HG02973 (cell line): Measurements from ENCODE around the gene CDKN2AIP.
"Not testable (repeated sequence)": the region's sequence is repeated elsewhere in the genome, so short reads cannot be mapped to it uniquely, and the experiment has no call there.

Source experiments
- ATAC-seq: cut with Tn5 transposase; IDR thresholded peaks from one replicate; pipeline ENCODE4 v1.9.1; 2021; ENCODE audit warnings: moderate library complexity; ENCODE audit not compliant: unreplicated experiment

Gene CDKN2AIP

DNA sequence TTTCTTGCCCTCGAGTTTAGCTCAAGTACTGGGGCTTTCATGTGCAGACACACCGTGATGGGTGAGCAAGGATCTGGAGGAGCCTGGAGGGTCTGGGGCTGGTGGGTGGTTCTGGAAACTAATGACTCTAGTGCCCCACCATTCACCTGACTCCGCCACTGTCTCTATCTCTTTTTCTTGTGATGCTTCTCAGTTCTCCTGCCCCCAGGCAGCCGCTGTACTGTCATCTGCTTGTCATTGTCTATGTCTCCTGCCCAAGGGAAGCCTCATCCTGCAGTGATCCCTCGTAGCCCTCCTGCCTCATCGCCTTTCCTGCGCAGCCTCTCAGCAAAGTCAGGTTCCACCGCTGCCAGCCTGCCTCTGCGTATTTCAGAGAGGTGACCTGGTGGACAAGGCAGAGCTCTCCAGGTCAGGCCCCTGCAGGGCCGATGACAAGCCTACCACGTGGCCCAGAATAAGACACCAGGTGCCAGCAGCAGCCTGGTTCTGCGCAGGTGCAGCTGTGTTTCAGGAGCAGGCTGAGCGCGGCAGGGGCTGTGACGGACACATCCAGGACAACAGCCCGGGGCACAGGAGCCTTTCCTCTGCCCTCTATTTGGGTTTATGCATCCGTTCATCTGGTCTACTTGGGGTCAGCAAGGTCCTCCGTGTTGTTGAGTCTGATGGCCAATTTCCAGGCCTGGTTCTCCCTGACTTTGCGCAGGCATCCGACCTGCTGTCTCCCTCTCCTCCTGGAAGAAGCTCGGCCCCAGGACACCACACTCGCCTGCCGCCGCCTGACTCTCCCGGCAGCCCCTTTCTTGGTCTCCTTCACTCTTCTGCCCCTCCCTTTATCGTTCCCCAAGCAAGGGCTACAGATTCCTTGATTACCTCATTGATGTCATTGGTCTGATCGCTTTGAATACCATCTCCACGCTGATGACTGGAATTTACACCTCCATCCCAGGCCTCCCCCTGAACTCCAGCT, 30.9 kb upstream of the CDKN2AIP start:
- ATAC-seq, result no peak

DNA sequence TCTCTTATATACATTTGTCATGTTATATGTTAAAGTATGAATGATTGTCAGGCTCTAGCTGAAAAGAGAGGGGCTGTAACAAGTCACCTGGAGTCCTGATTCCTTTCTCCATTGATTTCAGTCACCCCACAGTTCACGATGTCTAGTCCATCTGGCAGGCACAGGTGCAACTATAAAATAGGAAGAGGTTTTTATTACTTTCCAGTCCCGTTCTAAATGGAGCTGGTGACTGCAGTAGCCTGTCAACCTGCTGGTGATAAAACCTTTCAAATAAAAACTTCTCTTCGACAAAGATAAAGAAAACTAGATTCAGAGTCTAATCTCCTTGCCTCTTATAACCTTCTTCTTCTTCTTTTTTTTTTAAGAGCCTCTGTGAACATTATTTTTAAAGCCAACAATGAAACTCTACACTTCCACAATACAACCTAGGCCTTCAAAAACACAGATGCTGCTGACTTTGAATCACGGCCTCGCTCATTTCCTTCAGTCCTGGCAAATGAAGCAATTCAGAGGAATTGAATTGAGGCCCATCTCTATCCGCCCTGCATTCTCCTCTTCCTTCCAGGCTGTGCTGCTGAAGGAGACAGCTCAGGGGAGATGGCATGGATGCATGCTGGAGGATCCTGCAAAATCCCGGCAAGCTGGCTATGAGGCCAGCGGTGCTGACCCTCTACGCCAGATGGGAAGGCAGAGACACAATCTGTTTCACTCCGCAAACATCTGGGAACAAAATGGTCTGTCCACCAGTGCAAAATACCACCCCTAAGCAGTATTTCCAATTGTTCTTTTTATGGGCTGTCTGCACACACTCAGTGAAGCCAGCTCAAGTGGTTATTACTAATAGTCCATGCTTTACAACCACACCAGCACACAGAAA, 27.3 kb upstream of the CDKN2AIP start:
- ATAC-seq, result no peak

DNA sequence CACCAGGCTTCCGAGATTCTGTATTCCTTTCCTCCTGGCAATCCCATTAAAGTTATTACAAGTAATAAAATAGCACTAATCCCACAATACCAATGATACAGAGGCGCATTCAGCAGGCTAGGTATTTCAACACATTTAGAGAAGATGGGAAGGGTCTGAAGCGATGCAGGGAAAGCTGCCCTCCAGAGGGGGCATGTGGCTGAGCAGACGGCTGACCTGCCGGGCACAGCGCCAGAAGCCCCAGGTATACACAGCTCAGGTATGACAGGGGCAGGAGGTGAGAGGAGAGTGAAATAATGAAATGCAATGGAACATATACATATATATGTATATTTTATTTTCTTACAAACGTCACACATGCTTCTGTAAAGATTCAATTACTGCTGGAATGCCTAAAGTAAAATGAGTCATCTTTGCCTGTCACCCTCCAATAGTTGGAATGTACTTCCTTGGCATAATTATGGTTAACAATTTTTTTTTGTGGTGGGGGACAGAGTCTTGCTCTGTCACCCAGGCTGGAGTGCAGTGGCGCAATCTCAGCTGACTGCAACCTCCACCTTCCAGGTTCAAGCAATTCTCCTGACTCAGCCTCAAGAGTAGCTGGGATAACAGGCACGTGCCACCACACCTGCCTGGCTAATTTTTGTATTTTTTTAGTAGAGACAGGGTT, 21.3 kb upstream of the CDKN2AIP start:
- no peak for ATAC-seq

DNA sequence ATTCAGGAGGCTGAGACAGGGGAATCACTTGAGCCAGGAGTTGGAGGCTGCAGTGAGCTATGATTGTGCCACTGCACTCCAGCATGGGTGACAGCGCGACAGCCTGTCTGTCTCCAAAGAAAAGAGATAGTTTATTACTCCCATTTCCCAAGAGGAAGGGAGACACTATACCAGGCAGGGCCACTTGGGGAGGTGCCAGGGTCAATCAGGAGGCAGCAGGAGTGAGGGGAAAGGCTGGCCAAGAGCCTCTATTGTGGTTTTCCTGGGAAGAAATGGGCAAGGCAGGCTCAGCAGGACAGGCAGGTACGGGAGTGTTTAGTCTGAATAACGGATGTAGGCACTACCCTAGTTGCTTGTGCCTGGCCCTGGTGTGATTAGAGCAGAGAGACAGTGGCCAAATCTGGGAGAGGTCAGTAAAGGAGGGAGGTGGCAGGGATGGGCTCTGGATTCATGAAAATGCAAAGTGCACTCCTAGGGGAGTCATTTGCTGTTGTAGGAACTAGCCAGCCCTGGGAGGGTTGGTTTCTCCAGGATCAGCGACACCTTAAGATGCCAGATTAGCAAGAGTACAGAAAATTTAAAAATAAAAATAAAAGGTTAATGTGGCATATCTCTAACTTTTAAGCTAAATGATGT, 20.2 kb upstream of the CDKN2AIP start:
- no peak for ATAC-seq

DNA sequence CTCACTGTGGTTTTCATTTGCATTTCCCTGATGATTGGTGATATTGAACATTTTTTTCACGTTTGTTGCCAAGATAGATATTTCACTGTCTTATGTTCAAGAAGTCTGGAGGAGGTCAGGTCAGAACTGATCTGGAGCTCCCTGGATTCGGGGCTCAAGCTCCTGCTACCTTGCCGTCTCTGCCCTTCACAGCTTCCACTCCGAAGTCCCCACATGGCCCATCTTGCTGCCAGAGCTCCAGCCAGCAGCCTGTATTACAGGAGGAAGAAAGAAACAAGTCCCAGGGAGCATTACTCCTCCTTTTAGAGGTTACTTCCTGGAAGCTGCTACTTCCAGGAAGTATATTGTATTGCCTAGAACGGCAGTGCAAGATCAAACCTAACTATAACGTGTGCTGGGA, 17.9 kb upstream of the CDKN2AIP start:
- ATAC-seq, result no peak

DNA sequence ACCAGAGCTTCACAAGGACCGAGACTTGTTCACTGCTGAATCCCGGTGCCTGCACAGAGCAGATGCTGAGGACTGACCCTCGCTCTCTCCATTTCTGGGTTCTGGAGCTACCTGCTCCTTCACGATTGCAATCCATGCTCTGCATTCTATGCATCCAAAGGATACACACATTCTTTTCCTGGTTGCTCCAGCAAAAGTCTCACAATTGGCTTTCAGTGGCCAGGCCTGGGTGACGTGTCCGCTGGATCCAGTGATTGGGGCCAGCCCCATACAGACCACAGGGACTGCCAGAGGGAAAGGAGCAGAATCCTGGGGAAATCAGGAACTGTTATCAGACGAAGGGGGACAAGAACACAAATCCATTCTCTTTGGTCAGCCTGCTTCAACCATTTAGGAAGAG, 14.9 kb upstream of the CDKN2AIP start:
- no peak for ATAC-seq

DNA sequence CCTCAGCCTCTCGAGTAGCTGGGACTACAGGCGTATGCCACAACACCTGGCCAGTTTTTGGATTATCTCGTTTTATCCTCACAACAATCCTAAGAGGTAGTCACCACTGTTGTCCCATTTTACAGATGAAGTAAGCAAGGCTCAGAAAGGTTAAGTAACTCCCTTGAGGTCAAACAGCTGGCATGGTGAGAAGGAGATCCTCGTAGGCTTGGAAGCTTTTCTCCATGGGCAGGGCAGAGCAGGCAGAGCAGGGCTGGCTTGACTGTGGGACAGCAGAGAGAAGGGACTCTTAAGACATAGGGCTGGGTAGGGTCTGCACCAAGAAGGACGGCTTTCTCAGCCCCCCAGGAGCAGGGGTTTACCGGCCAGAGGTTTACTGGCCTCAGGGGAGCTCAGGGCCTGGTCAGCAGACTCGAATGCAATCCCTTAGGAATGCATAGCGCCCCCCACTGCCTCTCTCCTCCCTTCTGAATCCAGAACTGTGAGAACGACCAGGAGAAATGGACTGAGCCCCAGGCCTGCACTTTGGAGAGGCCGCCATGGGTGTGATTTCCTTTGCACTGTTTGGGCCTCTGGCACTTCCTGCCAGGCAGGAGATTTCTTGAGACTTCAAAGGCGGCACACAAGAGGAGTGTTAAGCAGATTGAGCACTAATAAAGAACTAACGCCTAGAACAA, 14.0 kb upstream of the CDKN2AIP start:
- ATAC-seq, result no peak

DNA sequence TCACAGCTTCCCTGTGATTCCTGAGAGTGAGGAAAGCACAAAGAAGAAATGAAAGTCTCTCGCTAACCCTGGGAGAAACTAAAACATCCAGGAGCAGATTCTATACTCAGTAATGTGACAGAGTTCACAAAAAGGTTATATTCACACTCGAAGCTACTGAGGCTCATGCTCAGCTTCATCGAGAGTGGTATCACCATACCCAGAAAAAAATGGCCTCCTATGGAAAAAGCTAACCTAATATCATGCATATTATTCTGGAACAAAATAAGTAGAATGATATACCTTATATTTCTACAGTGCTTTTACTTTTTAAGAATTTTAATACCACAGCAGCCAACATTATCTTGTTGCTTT, 13.5 kb upstream of the CDKN2AIP start:
- no peak for ATAC-seq

DNA sequence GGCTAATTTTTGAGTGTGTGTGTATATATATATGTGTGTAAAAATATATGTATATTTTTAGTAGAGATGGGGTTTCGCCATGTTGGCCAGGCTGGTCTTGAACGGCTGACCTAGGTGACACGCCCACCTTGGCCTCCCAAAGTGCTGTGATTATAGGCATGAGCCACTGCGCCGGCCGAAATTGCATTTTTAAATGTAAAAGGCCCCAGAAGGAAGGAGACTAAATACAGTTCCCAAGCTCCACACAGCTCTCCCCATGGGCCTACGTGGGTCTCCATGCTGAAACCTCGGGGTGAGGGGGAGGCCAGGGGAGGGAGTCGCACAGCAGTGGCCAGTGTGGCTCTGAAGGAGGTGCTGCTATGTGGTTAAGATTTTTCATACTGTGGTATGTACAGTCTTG, 12.8 kb upstream of the CDKN2AIP start:
- ATAC-seq, result no peak

DNA sequence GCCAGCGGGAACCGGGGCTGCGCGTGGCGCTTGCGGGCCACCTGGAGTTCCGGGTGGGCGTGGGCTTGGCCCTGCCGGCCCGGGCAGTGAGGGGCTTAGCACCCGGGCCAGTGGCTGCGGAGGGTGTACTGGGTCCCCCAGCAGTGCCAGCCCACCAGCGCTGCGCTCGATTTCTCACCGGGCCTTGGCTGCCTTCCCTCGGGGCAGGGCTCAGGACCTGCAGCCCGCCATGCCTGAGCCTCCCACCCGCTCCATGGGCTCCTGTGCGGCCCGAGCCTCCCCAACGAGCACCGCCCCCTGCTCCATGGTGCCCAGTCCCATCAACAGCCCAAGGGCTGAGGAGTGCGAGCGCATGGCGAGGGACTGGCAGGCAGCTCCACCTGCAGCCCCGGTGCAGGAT, 11.3 kb upstream of the CDKN2AIP start:
- ATAC-seq, result not testable (repeated sequence)

DNA sequence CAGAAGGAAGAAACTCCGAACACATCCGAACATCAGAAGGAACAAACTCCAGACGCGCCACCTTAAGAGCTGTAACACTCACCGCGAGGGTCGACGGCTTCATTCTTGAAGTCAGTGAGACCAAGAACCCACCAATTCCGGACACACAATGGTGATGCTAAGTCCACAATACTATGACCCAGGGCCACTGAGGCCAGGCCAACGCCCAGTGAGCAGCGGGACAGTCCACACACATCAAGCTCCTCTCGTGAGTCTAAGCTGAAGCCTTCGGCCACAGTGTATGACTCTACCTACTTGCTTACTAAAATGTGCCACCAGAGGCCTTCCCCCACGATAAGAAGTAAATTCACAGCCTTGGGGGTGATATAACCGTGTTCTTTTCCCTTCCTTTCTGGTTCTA, 10.2 kb upstream of the CDKN2AIP start:
- no peak for ATAC-seq

DNA sequence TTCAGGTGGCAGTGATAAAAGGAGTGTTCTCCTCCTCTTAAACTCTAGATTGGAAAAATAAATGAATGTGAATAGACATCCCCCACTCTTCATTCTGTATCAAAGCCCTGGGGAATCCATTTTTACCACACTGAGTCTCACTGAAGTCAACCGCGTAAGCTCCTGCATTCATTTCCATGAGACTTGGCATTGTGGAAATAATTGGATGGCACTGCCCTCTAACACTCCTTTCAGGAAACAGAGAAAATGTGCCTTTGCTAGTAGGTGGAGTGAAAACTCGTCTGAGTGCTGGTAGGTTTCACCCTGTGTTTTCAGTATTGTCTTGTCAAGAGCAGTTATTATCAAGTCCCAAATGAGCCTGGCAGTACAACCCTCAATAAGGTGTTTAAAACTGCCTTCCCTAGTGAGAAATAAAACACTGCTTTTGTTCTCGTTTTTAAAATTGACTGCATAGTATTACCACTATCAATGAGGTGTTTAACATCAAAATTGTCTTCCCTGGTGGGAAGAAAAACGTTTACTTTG, 9.7 kb upstream of the CDKN2AIP start:
- ATAC-seq, result no peak

DNA sequence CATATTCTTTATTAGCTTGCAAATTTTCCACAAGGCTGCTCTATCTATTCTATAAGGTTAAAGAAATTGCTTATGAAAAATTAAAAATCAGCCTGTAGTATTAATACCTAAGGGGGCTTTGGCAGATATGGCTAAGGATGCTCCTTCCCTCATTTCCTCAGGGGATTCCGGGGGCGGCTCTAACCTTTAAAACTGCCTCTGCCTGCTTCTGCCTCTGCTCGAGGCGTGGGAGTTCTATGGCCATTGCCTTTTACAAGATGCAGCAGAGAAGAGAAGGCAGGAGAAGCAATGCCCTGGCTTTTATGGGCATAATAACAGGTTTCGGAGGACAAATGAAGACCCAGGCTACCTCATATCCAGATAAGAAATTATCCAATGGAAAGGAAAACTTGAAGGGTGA, 8.6 kb upstream of the CDKN2AIP start:
- ATAC-seq, result no peak

DNA sequence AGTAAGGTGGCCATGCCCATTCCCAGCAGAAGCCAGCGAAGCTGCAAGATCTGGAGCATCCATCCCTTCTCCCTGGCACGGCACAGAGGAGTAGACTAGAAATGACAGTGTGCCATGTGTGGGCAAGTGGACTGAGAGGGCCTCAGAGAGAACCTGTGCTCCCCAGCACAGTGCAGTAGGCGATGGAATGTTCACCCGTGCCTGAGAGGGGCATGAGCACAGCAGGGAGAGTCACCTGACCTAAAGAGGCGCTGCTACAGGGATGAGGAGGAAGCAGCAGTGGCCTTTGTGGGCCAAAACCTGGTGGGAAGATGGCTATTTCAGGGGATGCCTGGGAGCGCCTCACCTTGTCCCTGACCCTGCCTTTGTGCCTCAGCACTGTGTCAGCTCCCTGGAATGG, 8.0 kb upstream of the CDKN2AIP start:
- ATAC-seq, result no peak

DNA sequence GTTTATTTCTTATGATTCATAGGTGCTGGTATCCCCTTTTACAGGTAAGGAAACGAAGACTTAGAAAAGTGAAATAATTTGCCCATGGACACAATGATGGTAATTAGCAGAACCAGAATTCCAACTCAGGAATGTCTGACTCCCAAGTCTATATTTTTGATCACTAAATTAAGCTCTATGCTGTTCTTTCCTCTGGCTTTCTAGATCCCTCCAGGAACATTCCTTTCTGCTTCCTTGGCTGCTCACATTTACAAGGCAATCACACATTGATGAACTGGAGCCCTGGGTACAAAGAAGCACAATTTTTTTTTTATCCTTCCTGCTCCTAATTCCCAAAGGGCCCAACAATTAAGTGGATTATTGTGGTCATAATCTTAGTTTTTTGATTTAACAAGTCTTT, 7.0 kb upstream of the CDKN2AIP start:
- no peak for ATAC-seq

DNA sequence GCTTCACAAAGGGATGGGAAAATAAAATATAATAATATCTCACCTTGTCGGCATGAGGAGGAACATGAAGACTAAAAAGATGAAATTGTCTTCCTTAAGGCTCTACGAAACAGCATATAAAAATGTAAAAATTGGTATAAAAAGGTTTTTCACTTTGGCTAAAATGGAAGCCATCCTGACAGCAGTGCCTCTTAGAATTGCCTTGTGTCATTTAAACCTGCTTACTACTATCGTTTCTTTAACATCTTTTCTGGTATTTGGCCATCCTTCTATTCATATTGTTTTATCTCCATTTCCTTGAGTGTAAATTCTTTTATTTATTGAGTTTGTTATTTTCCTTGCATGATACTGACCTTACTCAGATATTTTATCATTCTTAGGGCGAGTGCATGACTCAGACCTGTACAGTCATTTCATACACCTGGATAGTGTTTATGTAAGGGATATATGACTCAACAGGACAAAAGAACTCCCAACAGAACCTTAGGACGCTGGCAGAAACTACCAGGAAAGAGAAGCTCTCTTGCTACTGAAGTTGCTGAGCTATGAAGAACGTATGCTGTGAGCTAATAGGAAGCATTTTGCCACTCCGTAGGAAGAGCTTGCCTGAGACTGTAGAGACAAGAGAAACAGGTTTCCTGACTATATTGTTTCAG, 5.8 kb upstream of the CDKN2AIP start:
- no peak for ATAC-seq

DNA sequence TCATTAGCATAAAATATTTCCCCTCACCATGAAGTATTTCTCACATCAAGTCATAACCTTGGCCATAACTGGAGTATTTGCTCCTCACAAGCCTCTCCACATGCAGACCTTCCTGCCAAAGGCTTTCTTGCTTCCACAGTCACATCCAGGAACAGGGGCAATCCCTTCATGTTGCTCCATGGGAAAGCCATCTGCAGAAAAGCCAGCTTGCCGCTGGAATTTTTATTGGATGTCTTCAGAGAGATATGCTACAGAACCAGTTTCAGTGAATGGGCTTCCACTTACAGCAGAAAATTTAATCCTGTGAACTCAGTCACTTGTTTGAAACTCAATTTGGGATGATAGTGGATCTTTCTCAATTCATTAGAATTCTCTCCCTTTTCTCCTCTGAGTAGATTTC, 3.2 kb upstream of the CDKN2AIP start:
- no peak for ATAC-seq

DNA sequence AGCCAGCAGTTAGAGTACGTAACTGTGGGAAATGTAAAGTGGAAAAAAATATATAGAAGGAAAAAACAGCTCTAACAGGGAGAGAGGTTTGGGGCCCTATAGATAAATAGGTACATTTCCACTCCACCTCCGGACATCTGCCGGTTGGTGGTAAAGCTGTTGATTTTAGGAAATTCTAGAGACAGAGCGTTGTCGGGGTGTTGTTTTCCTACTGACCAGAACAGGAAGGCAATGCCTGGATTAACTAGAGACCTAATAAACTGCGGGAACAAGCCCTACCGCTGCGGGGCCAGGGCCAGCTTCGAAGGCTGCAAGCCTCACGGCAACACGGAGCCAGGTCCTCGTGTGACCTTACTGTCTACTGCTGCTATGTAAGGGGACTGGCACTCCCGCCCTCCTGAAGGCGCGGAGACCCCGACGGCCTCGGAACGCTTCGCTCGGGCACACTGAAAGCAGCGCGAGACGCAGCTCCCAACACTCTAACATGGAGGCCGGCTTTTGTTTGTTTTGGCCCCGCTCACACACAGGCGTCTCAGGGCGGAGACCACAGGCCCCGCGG, 702 bp upstream of the CDKN2AIP start:
- ATAC-seq, result peak; percentile 31

DNA sequence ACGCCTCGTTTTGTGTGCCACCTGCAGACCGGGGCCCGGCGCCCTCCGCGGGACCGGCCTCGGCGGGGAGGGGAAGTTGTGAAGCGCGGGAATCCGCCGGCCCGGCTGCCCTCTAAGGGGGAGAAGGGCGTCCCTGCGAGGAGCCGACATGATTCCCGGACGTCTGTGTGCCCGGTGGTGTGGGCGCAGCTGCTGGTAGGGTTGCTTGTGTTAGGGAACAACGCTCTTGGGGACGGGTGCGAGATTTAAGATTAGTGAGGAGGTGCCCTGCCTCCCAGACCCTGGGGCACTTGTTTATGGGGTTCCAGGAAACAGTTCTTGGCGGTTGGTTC, 627 bp downstream of the CDKN2AIP start:
- peak; percentile 21 for ATAC-seq
